Progenitor cell of endocrine pancreas (in vitro differentiated cells): ENCODE measurements around the gene SBNO1. TPM values are rescaled to one million over a fixed set of nuclear protein-coding genes. Genes with fewer than 3 reads are reported as not detected.
"Not testable (repeated sequence)": the region's sequence is repeated elsewhere in the genome, so short reads cannot be mapped to it uniquely, and the experiment has no call there.

ENCODE experiments used
- DNase-seq: peaks from one replicate; pipeline ENCODE4 v3.0.0; 2021; ENCODE audit warnings: low spot score; ENCODE audit not compliant: unreplicated experiment
- H3K27ac Mint-ChIP-seq: 2 replicates; pipeline ENCODE4 v1.8.0; 2021; ENCODE audit warnings: mild to moderate bottlenecking, moderate library complexity, mixed read lengths
- H3K27me3 Mint-ChIP-seq: 2 replicates; pipeline ENCODE4 v1.8.0; 2021; ENCODE audit warnings: mixed read lengths
- H3K36me3 Mint-ChIP-seq: 2 replicates; pipeline ENCODE4 v1.8.0; 2022; ENCODE audit warnings: mixed read lengths; ENCODE audit not compliant: insufficient read depth
- H3K4me1 Mint-ChIP-seq: 2 replicates; pipeline ENCODE4 v1.8.0; 2021; ENCODE audit warnings: low read depth, mixed read lengths
- H3K4me3 Mint-ChIP-seq: 2 replicates; pipeline ENCODE4 v1.8.0; 2021; ENCODE audit warnings: low read depth, mild to moderate bottlenecking, moderate library complexity, mixed read lengths
- H3K9me3 Mint-ChIP-seq: 2 replicates; pipeline ENCODE4 v1.8.0; 2021; ENCODE audit warnings: low read depth, mixed read lengths
- long read RNA-seq: library from polyadenylated mRNA; unstranded; transcript quantifications from one replicate; pipeline ENCODE4 v2.0.0, GENCODE V29; 2020
- total RNA-seq: library from RNA; stranded (reverse); gene quantifications from 2 replicates; pipeline ENCODE4 v1.2.1, GENCODE V29; 2021
- TF ChIP-seq, protein P1 (sequence below): fragments of 200-600 bp; sonication (generic); IDR thresholded peaks from one replicate; pipeline ENCODE4 v1.5.0; 2021; ENCODE audit warnings: antibody characterized with exemption, mild to moderate bottlenecking; ENCODE audit not compliant: unreplicated experiment

The SBNO1 gene
- total RNA-seq = 45.7 and 46.9 TPM in 2 replicates
- long read RNA-seq, partial matches to known transcripts = 219 of 276 reads
- long read RNA-seq, other reads (novel, unspliced or antisense) = 57 of 276 reads

DNA sequence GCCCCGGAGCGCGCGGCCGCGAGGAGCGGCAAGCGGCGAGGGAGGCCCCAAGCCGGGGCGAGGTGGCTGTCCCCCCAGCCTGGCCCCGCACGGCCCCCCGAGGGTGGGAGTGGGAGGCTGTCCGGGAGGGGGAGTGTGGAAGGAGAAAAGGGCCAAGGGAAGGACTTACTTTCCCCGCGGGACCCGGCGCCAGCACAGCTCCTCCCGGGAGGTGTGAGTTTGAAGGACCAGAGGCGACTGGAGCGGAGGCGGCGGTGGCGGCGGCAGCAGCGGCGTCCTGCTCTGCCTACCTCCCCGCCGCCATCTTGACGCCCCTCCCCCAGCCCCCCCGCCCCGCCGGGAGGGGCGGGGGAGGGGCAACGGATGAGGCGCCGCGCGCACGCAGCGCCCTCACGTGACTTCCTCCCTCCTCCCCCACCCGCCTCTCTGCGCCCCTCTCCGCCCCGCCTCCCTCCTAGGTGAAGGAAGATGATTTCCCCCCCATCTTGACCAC is at the start of gene SBNO1:
TSS of gene SBNO1 (minus strand) at position 316 of the 493 bp plus-strand sequence. CDS start 14,406 bp downstream, outside the sequence.
- TF ChIP-seq, protein P1, sequence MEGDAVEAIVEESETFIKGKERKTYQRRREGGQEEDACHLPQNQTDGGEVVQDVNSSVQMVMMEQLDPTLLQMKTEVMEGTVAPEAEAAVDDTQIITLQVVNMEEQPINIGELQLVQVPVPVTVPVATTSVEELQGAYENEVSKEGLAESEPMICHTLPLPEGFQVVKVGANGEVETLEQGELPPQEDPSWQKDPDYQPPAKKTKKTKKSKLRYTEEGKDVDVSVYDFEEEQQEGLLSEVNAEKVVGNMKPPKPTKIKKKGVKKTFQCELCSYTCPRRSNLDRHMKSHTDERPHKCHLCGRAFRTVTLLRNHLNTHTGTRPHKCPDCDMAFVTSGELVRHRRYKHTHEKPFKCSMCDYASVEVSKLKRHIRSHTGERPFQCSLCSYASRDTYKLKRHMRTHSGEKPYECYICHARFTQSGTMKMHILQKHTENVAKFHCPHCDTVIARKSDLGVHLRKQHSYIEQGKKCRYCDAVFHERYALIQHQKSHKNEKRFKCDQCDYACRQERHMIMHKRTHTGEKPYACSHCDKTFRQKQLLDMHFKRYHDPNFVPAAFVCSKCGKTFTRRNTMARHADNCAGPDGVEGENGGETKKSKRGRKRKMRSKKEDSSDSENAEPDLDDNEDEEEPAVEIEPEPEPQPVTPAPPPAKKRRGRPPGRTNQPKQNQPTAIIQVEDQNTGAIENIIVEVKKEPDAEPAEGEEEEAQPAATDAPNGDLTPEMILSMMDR = no peak
- H3K27ac Mint-ChIP-seq = peak within 1 kb of the TSS; percentile 97
- DNase-seq = peak; percentile 70
- no peaks in the 10 kb centered on the region for H3K27me3 Mint-ChIP-seq
- no peaks in the 10 kb centered on the region for H3K9me3 Mint-ChIP-seq
- H3K36me3 Mint-ChIP-seq = no peaks in the 10 kb centered on the region
- H3K4me1 Mint-ChIP-seq = peaks cover 9% of the 10 kb centered on the region
- H3K4me3 Mint-ChIP-seq = peak within 1 kb of the TSS; percentile 91

DNA sequence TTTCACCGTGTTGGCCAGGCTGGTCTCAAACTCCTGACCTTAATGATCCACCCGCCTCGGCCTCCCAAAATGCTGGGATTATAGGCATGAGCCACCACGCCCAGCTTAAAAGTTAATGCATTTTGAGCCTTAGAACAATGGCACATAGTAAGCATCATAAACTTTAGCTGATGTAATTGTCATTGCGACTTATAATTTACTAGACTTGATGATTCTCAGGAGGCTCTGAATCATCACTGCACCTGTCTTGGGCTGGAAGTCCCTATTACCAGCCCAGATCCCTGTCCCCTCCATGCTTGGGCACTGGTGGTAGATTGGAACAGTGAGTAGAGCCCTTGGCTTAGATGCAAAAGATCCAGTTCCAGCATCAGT is 45.4 kb upstream of the SBNO1 start:
- H3K4me1 Mint-ChIP-seq = no peaks in the 10 kb centered on the region
- DNase-seq = no peak
- TF ChIP-seq, protein P1 = no peak
- H3K9me3 Mint-ChIP-seq = no peaks in the 10 kb centered on the region
- H3K27ac Mint-ChIP-seq = no peak overlapping the region
- no peaks in the 10 kb centered on the region for H3K27me3 Mint-ChIP-seq
- H3K4me3 Mint-ChIP-seq = no peak overlapping the region
- peaks cover 9% of the 10 kb centered on the region for H3K36me3 Mint-ChIP-seq

DNA sequence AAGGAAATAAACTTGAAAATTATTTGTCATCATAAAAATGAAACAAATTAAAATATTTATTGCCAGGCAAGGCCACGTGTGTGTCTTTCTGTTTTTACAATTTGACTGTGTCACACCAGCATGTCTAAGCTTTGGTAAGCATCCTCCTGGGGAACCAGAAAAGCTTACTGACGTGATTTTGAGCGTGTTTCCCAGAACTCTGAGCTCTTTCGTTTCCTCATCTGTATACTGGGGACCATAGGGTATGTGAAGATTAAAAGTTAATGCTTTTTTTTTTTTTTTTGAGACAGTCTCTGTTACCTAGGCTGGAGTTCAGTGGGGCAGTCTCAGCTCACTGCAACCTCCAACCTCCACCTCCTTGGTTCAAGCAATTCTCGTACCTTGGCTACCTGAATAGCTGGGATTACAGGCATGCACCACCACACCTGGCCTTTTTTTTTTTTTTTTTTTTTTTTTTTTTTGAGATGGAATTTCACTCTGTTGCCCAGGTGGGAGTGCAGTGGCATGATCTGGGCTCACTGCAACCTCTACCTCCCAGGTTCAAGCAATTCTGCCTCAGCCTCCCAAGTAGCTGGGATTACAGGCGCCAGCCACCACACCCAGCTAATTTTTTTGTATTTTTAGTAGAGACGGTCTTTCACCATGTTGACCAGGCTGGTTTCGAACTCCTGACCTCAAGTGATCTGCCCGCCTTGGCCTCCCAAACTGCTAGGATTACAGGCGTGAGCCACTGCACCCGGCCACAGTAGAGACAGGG is 44.8 kb upstream of the SBNO1 start:
- H3K9me3 Mint-ChIP-seq, H3K4me3 Mint-ChIP-seq, H3K4me1 Mint-ChIP-seq, H3K27me3 Mint-ChIP-seq, H3K36me3 Mint-ChIP-seq, DNase-seq, H3K27ac Mint-ChIP-seq: not testable (repeated sequence)

DNA sequence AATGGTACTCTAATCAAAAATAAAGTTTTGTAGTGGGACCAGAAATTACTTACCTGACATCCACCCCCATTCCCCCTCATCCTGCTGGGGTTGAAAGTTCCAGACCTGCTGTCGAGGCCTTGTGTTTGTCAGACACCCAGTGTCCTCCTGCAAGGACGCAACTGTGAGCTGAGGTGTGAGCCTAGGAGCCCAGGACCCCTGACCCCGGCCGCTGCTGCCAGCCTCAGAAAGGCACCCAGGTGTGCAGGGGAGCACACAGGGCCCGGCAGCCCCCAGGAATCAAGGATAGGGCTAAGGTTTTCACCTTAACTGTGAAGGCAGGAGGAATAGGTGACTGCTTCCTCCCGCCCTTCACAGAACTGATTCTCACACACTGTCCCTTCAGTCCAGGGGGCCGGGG is 44.0 kb upstream of the SBNO1 start:
- H3K27ac Mint-ChIP-seq, H3K4me3 Mint-ChIP-seq, H3K27me3 Mint-ChIP-seq, H3K4me1 Mint-ChIP-seq, DNase-seq, H3K9me3 Mint-ChIP-seq: not testable (repeated sequence)
- H3K36me3 Mint-ChIP-seq = peaks cover 12% of the 10 kb centered on the region

DNA sequence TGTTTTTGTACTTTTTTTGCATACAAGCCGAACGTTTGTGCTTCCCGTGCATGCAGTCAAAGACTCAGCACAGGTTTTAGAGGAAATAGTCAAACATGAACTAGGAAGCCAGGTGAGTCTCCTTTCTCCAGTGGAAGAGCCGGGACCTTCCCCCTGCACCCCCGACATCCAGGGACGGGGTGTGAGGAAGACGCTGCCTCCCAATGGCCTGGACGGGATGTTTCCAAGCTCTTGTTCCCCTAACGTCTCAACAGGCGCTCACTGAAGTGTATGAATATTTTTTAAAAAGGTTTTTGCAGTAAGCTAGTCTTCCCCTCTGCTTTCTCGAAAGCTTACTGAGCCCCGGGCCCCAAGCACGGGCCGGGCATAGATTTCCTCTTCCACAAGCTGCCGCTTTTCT is 43.3 kb upstream of the SBNO1 start:
- not testable (repeated sequence) for DNase-seq, H3K4me1 Mint-ChIP-seq, H3K9me3 Mint-ChIP-seq, H3K27me3 Mint-ChIP-seq, H3K27ac Mint-ChIP-seq, H3K4me3 Mint-ChIP-seq
- peaks cover 15% of the 10 kb centered on the region for H3K36me3 Mint-ChIP-seq

DNA sequence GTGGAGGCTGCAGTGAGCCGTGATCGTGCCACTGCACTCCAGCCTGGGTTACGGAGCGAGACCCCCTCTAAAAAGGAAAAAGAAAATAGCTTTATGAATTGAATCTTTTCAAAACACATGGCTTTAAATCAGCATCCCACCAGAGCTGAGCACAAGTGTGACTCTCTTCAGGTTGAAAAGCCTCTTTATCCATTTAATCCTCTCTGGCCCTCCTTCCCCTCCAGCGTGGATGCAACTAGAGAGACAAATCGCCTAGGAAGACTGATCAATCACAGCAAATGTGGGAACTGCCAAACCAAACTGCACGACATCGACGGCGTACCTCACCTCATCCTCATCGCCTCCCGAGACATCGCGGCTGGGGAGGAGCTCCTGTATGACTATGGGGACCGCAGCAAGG is 42.6 kb upstream of the SBNO1 start:
- DNase-seq, H3K4me3 Mint-ChIP-seq, H3K9me3 Mint-ChIP-seq, H3K27ac Mint-ChIP-seq, H3K4me1 Mint-ChIP-seq, H3K27me3 Mint-ChIP-seq: not testable (repeated sequence)
- H3K36me3 Mint-ChIP-seq = peaks cover 13% of the 10 kb centered on the region

DNA sequence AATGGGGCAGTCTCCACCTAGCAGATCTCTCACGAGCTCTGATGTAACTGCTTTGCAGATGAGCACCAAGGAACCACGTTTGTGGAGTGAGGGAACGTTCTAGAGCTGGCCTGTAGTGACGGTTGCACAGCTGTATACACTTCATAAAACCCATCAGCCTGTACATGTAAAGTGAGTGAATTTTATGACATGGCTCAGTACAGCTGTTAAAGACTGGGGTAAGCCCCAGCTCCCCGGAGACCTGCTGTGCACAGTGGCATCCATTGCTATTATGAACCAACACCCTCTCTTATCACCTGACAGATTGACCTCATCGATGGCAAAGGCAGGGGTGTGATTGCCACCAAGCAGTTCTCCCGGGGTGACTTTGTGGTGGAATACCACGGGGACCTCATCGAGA is 39.9 kb upstream of the SBNO1 start:
- Mint-ChIP-seq H3K4me1 (no peaks in the 10 kb centered on the region), H3K27ac (no peak overlapping the region), H3K9me3 (no peaks in the 10 kb centered on the region), H3K4me3 (no peak overlapping the region), H3K36me3 (peaks cover 14% of the 10 kb centered on the region), H3K27me3 (no peaks in the 10 kb centered on the region)
- TF ChIP-seq, protein P1 = no peak
- no peak for DNase-seq
